ENCODE data around the gene OS9. TPM values are rescaled to one million over a fixed set of nuclear protein-coding genes. Genes with fewer than 3 reads are reported as not detected.

The OS9 gene, protein sequence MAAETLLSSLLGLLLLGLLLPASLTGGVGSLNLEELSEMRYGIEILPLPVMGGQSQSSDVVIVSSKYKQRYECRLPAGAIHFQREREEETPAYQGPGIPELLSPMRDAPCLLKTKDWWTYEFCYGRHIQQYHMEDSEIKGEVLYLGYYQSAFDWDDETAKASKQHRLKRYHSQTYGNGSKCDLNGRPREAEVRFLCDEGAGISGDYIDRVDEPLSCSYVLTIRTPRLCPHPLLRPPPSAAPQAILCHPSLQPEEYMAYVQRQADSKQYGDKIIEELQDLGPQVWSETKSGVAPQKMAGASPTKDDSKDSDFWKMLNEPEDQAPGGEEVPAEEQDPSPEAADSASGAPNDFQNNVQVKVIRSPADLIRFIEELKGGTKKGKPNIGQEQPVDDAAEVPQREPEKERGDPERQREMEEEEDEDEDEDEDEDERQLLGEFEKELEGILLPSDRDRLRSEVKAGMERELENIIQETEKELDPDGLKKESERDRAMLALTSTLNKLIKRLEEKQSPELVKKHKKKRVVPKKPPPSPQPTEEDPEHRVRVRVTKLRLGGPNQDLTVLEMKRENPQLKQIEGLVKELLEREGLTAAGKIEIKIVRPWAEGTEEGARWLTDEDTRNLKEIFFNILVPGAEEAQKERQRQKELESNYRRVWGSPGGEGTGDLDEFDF
- 32.1 and 60.1 TPM in 2 replicates for polyA plus RNA-seq

GRCh38 chr12:57693659-57694458, at the start of gene OS9:
Gene OS9, plus strand, starts transcription at chr12:57694132. Its CDS starts 30 bp downstream, at chr12:57694162.

DNA sequence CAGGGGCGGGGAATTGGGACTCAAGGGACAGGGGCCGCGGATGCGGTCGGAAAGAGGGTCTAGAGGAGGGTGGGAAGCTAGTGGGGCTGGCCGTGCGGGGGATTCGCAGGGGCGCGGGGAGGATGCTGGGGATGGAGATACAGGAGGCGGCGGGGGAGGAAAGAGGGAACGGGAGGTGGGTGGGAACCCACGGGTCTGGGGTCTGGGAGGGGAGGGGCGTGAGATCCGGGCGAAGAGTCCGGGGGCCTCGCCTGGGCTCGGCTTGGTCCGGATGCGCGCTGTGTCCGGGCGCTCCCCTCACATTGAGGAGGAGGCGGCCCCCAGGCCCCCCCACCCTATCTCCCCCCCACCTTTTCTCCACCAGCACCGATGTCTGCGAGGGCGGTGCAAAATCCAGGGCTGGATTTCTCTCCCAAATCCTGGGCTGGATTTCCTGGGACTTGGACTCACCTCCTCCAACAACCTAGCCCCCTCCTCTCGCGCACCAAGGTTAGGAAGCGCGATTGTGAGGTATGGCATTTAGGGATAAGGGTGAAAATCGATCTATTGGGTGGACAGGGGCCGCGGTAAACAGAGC, 44.8 kb downstream of the OS9 start, which contains the start of gene AGAP2:
Gene AGAP2 (minus strand): TSS at position 82 of the 577 bp plus-strand sequence. CDS start 496 bp downstream, outside the sequence.

GRCh38 chr12:57744777-57745484, 51.0 kb downstream of the OS9 start, which contains the start of gene TSPAN31:
Gene TSPAN31, plus strand, starts transcription at chr12:57745039. Its CDS starts 116 bp downstream, at chr12:57745155.

GRCh38 chr12:57751788-57752667, 58.1 kb downstream of the OS9 start, which contains the start of gene CDK4:
Gene CDK4, minus strand, starts transcription at chr12:57752310. Its CDS starts 593 bp downstream, at chr12:57751717.

GRCh38 chr12:57754411-57755193, 60.7 kb downstream of the OS9 start, which contains the start of gene MARCHF9:
Gene MARCHF9, plus strand, starts transcription at chr12:57755103. Its CDS starts 426 bp downstream, at chr12:57755529.

DNA sequence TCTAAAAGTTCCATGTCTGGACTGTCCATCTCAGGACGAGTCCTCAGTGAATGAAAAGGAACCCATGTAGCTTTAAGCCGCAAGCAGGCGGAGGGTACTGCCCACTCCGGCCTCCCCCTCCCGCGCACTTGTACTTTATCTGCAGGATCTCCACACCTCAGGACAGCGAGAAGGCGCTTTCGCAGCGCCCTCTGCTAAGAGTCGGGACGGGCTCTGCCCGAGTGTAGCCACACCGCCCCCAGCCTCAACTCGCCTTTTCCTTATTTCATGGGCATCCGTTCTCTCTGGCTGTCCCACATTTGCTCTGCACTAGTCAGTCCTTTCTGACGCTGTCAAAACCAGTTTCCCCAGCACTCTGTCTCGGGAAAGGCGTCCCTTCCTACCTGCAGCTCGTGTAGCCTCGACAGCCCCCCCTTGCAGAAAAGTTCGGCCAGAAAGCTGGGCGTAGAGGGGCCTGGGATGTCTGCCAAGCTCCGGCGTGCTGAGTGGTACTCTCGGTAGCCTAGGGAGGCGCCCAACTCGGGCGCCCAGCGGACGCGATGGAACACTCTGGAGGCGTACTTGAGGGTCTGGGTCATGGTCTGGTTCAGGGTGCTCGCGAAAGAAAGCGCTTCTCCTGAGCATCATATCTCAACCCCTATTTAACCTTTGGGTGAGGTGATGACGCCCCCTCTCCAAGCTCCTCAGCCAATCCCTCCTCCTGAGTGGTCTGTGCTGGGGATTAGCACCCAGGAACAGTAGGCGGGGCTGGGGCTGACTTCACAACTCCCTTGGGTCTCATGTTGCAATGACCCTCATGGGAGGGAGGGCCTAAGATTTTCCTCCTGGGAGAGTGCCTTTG, 72.8 kb downstream of the OS9 start, which contains the start of gene CYP27B1:
Gene CYP27B1 (minus strand): TSS at position 615 of the 841 bp plus-strand sequence. CDS start 37 bp downstream, at position 578.

Other genes with a start within 250 kb of the OS9 start
- 0.15 and 0.65 TPM in 2 replicates for gene INHBE, start 238.8 kb upstream of the OS9 start, polyA plus RNA-seq
- gene GLI1, start 234.3 kb upstream of the OS9 start, polyA plus RNA-seq: 0.62 and 4.5 TPM in 2 replicates
- 2.8 TPM in 1 of 2 replicates, not detected in the other for gene ARHGAP9, start 214.3 kb upstream of the OS9 start, polyA plus RNA-seq
- gene MARS1, start 206.1 kb upstream of the OS9 start, polyA plus RNA-seq: 147 and 163 TPM in 2 replicates
- 264 and 289 TPM in 2 replicates for gene DDIT3, start 173.6 kb upstream of the OS9 start, polyA plus RNA-seq
- gene MBD6, start 171.3 kb upstream of the OS9 start, polyA plus RNA-seq: 1.6 and 3.4 TPM in 2 replicates
- gene DCTN2, start 146.9 kb upstream of the OS9 start, polyA plus RNA-seq: 111 and 115 TPM in 2 replicates
- 24.5 and 60.6 TPM in 2 replicates for gene KIF5A, start 144.1 kb upstream of the OS9 start, polyA plus RNA-seq
- gene PIP4K2C, start 102.9 kb upstream of the OS9 start, polyA plus RNA-seq: 81.0 and 95.3 TPM in 2 replicates
- 3.7 and 5.3 TPM in 2 replicates for gene DTX3, start 89.3 kb upstream of the OS9 start, polyA plus RNA-seq
- not detected in 2 replicates for gene ARHGEF25, start 82.7 kb upstream of the OS9 start, polyA plus RNA-seq
- 39.3 and 50.4 TPM in 2 replicates for gene B4GALNT1, start 60.9 kb upstream of the OS9 start, polyA plus RNA-seq
- gene AGAP2, start 44.6 kb downstream of the OS9 start, polyA plus RNA-seq: 0.48 and 1.8 TPM in 2 replicates
- gene TSPAN31, start 50.9 kb downstream of the OS9 start, polyA plus RNA-seq: 26.6 and 52.7 TPM in 2 replicates
- 11.2 and 14.3 TPM in 2 replicates for gene CDK4, start 58.2 kb downstream of the OS9 start, polyA plus RNA-seq
- 2.4 TPM in 1 of 2 replicates, not detected in the other for gene MARCHF9, start 61.0 kb downstream of the OS9 start, polyA plus RNA-seq
- not detected in 2 replicates for gene CYP27B1, start 72.9 kb downstream of the OS9 start, polyA plus RNA-seq
- gene METTL1, start 78.0 kb downstream of the OS9 start, polyA plus RNA-seq: 19.2 and 33.9 TPM in 2 replicates
- 2.8 TPM in 1 of 2 replicates, not detected in the other for gene EEF1AKMT3, start 78.5 kb downstream of the OS9 start, polyA plus RNA-seq
- 71.2 and 79.6 TPM in 2 replicates for gene TSFM, start 88.7 kb downstream of the OS9 start, polyA plus RNA-seq
- gene AVIL, start 124.6 kb downstream of the OS9 start, polyA plus RNA-seq: 0.22 and 1.2 TPM in 2 replicates
- 3.3 and 4.2 TPM in 2 replicates for gene CTDSP2, start 152.6 kb downstream of the OS9 start, polyA plus RNA-seq
- 10.2 and 13.2 TPM in 2 replicates for gene ATP23, start 247.4 kb downstream of the OS9 start, polyA plus RNA-seq

All from Purkinje cell (primary cell).